KG1 (cell line): Measurements from ENCODE around the gene ADGRF1.
"Not testable (repeated sequence)": the region's sequence is repeated elsewhere in the genome, so short reads cannot be mapped to it uniquely, and the experiment has no call there.

Source experiments
- DNase-seq: peaks from one replicate; lab custom pipeline; 2025; lab: John Stamatoyannopoulos, UW

ADGRF1 gene

DNA sequence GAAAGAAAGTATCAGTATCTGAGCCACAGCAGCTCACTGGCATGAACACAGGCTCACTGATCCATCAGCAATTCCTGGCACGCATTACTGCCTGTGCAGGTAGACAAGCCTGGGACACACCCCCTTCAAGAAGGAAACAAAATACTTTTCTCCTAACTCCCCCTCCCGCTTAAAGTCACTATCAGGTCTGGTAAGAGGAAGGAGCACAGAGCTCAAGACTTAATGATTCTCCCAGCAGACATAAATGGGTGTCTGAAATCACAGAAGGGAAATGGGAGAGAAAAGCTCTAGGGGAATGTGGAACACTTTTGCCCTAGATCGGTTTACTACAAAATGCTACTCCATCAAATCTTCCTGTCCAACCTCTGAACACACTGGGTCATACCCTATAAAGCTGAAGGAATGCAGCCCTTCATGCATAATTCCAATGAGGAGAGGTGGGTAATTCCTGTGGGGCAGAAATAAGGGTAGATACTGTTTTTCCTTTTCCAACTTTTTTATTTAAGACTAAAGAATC, at the start of gene ADGRF1:
ADGRF1 (minus strand) TSS at position 58 of the 517 bp plus-strand sequence. CDS start 13,271 bp downstream, outside the sequence.
- DNase-seq, result no peak

DNA sequence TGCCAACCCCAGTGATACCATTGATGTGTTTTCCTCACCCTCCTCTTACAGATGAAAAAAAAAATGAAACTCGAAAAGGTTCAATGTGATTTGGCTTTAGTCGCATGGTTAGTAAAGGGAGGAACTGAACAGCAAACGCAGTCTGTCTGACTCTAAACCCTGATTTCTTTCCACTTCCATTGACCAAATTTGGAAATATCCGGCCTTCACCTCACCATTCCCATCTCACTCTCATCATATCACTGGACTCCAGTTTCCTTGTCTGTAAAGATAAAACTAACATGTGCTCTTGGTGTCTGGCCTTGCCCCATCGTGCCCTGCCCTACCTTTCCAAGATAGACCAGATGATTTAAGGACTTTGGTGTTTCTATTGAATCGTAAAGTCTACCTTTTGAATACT, 48.7 kb upstream of the ADGRF1 start:
- DNase-seq, result no peak

DNA sequence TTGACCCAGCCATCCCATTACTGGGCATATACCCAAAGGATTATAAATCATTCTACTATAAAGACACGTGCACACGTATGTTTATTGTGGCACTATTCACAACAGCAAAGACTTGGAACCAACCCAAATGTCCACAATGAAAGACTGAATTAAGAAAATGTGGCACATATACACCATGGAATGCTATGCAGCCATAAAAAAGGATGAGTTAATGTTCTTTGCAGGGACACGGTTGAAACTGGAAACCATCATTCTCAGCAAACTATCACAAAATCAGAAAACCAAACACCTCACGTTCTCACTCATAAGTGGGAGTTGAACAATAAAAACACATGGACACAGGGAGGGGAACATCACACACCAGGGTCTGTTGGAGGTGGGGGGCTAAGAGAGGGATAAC, 47.3 kb upstream of the ADGRF1 start:
- DNase-seq, result not testable (repeated sequence)

DNA sequence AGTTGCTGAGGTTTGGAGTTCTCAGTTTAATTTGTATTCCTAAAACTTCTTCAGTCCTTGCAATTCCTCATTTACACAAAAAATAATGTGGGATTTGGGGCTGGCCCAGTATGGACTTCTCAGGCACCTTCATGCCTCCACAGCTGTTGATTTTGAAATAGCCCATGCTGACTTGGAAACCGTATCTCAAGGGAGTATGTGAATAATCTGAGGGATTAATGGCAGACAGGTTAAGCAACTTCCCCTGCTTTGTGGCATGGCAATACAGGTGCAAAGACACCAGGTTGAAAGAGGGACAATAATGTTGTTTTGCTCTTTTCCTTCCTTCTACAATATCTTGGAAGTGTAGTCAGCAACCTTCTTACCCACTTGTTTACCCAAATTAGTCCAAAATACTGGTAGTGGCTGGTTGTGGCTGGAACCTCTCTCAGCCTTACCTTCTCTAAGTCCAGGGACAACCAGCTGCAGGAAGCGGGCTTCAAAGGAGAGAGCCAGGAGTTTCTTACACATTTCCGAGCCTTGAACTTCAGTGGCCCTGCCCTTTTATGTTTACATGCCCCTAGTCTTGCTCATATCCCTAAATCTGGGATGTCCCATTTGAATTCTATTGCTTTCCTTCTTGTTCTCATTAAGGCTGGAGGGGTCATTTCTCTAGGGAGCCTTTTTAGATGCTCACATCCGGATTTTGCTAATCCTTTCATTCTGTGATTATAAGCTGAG, 44.1 kb upstream of the ADGRF1 start:
- no peak for DNase-seq

DNA sequence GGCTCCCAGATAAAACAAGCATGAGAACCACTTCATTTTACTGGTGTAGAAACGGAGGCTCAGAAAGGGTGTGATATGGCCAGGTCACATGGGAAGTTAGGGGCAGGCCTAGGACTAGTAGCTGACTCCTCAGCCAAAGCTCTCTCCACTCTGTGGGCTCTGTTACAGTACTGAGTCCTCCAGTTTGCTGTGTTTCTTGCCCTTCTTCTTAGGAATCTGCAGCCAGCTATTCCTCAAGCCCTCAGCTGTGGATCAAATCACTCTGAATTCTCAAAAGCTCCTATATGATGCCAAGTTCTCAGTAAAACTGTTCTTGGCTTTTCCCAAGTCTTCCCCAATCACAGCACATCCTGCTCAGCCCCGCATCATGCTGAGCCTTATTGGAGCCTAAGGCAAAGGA, 42.5 kb upstream of the ADGRF1 start:
- no peak for DNase-seq

DNA sequence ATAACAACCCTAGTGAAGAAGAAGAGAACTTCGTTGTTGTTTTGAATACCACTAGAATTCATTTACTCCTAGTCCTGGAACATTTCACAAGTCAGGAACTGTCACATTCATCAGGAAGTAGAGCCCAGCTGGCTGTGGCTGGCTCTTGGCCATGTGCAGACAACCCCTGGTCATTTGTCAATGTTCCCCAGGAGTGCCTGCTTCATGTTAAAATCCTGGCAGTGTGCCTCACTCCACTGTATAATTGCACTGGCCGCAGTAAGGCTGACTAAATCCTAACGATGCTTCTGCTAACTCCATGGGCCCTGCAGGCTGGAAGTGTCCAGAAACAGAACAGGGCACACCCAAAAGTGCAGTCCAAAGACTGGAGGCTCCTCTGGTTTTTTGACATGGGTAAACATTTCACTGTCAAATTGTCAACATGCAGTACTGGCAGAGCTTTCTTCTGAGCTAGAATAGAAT, 41.5 kb upstream of the ADGRF1 start:
- no peak for DNase-seq

DNA sequence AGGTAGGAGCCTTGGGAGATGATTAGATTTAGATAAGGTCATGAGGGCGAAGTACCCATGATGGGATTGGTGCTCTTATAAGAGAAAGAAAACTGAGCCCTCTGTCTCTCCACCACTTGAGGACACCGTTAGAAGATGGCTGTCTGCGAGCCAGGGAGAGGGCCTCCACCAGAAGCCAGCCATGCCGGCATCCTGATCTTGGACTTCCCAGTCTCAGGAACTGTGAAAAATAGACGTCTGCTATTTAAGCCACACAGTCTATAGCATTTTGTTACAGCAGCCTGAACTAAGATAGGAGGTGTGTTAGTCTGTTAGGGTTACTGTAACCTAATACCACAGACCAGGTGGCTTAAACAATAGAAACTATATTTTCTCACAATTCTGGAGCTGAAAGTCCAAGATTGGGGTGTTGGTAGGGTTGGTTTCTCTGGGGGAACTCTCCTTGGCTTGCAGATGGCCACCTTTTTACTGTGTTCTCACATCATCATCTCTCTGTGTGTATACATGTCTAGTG, 38.0 kb upstream of the ADGRF1 start:
- no peak for DNase-seq

DNA sequence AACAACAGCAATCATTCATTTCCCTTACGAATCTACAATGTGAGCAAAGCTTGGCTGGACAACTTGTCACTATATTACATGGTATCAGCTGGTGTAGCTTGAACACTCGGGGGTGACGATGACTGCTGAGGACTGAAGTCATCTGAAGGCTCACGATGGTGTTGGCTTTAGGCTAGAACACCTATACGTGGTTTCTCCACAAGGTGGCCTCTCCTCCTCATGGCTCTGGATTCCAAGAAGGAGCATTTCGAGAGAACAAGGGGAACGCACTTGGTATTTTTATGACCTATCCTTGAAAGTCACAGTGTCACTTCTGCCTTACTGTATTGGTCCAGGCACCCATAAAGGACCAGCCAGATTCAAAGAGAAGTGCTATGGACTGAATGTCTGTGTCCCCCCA, 37.5 kb upstream of the ADGRF1 start:
- no peak for DNase-seq

DNA sequence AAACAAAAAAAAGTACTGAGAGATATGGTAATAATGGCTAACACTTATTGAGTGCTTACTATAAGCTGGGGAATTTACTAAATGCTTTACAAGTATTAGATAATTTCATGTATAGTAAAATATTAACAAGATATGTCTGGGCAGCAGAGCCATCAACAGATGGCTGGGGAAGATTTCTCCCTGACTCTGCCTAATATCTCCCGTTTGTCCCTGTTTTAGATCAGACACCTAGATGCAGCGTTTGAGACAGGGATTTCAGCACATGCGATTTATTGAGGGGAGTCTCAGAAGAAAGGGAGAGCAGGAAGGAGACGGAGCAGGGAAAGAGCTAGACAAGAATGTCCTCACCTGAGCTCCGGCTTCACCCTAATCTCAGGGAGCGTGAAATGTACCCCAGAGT, 36.9 kb upstream of the ADGRF1 start:
- no peak for DNase-seq

DNA sequence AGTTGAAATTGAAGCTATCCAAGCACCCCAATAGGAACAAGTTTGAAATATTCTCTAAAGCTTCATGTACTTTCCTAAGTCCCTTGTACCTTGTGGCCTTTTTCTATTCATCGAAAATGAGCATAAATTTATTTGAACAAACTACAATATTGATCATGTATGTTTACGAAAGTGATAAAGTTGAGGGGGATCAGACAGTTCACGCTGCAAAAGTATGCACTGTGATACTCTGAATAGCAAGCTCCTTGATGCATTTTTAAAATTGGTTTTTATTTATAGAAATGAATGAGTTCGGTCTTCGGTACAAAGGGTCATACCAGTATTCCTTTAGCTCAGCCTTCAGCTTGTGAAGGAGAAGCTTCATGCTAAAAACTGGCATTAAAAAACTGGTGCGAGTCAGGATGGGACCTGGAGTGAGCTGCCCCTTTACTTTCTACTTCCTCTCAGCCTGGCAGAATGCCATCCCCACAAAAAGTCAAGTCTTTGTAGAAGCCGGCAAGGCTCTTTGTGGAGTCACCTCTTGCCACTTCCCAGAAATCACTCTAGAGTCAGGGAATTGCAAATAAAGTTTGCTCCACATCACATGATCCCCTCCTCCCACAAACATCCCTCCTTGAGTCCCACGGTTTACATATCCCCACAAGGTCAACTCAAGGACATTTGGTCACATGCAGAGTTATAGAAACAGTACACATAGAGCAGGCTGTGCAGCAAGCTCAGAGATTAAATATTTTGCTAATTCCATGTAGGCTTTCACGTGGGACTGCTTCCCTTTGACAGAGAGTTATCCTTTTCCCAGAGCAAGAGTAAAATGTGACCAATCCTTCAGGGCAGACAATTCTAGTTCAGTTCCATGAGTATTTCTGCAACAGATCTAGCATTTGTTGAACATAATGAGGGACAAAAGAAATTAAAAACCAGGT, 34.6 kb upstream of the ADGRF1 start:
- DNase-seq, result no peak

DNA sequence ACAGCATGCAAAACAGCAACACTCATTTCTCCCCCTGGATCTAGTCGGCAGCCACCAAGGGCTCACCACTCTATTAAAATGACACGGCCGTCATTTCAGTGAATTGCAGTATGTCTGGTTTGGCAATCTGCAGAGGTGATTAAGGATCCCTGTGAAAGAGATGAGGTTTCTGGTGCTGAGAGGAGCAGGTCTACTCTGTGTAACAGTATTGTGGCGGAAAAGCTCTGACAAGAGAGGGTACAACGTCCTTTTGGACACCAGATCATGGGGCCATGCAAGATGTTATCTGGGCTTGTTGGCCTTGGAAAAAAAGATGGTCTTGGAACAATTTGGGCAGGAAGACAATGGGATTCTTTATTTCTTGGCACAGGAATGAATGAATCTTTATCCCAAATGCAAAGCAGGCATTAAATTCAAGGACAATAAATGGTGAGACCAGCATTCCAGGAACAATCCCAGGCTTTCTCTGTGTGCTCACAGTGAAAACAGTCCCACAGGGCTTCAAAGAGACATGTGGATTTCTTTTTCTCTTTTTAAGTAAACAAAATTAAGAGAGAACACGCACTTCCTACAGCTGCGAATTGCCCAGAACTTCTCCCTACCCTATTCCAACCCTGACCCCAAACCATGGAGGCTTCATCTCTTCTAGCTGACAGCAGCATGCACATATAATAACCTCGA, 33.7 kb upstream of the ADGRF1 start:
- DNase-seq, result no peak

DNA sequence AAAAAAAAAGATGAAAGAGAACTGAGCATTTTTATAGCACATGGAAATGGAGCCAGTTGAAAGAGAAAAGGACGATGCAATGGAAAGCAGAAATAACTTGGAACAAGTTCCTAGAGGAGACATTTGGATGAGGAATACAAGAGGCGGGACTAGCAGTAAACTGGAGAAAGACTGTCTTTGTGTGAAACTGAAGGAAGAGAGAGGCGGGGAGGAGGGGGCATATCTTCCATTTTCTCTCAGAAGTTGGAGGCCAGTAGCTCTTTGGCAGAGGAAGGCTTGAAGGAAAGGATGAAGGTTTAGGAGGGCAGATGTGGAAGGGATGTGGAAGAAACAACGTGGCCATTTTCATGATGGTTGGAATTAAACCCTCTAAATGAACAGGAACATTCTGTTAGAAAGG, 33.0 kb upstream of the ADGRF1 start:
- no peak for DNase-seq

DNA sequence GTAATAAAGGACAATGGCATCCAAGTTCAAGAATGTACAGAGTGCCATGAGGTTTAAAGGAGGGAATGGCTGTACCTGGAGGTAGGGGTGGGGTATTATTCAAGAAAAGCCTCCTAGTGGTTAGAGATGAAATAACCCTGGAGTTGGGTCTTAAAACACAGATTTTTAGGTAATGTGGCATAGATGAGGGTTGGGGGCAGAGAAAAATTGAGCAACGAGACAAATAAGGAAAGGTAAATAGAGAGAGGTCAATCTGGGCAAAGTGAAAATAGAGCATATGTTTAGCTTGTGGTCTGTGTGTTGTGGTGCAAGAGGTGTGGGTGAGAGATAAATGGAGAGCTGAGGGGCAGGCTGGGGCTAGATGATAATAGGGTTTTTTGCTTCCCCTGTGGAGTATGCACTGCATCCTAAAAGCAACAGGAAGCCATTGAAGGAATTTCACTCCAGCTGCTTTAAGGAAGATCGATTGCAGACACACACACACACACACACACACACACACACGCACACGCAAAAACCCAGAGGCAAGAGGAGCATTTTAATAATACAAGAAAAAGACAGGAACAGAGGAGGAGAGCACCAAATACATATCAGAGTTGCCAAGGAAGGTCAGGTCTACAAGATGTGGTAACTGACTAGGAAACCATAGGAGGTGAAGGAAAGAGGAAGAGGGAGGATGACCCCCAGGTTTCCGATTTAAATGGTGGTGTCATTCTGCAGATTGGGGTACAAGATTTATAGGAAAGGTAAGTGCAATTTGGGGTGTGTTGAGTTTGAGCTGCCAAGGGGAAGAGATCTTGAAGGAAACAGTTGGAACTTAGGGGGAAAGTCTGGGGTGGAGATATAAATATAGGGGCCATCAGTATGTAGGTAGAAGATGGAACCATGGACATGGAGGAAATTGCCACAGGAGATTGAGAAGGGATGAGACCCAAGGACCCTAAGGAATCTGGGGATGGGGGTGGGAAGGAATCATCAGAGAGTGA, 31.3 kb upstream of the ADGRF1 start:
- DNase-seq, result no peak

DNA sequence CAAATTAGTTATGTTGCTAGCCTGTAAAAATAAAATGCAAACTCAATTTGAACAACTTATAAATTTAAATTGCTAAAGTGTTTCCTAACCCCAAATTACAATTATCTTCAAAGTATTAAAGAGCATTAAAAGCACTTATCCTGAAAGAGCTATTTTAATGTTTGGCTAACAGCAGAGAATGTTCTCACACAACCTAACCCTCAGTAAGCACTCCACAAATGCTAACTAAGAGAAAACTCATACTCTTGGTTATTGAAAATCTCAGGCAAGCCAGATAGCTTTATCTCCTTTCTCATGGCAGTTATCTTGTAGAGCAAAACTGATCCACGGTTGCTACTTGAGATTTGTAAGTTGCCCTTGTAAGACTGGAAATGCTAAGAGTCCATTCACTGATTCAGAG, 30.5 kb upstream of the ADGRF1 start:
- DNase-seq, result no peak

DNA sequence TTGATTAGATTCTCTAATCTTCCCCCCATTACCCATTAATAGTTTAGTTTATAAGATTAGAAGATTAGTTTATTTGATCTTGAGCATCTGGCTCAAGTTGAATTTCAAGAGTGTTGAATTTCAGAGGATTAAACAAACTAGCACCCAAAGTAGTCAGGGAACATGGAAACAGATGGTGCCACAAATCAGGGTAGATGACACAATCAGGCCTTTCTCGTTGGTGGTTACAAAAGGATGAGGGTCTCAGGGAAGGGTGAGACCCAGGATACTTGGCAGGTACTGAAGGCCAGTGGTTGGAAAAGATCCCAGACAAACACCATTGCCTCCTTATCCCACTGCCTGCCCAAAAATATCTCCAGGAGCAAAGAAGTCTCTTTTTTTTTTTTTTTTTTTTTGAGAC, 29.5 kb upstream of the ADGRF1 start:
- DNase-seq, result no peak

DNA sequence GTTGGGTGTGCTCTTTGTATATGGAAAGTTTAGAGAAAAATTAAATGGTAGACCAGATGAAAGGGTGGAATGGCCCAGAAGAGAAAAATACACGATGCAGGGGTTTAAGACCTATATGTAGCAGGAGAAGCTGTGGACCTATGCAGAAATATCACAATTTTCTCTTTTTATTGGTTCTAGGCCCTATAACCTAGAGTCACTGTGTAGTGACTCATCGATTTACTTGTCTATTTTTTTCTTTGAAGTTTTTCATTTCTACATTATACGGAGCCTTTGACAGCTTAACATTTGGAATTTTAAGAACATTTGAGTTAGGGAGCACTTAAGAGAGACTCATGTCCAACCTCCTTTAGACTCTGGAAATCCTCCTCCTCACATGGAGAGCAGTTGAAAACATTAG, 28.3 kb upstream of the ADGRF1 start:
- DNase-seq, result no peak

DNA sequence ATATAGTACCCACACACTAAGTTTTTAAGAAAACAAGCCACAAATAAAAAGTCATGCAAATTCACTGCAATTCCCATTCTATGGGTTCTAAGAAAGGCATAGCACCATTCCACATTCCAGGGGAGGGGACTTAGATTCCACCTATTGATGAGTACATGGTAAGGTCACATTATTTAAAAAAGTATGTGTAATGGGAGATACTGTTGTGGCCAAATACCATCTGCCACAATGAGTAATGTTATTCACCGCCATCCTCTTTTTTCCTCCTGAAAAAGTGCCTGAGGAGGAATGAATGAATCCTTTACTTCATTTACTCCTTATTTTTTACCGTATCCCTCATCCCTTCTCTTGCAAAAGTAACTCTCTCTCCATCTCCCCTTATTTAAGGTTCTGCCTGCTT, 27.0 kb upstream of the ADGRF1 start:
- no peak for DNase-seq

DNA sequence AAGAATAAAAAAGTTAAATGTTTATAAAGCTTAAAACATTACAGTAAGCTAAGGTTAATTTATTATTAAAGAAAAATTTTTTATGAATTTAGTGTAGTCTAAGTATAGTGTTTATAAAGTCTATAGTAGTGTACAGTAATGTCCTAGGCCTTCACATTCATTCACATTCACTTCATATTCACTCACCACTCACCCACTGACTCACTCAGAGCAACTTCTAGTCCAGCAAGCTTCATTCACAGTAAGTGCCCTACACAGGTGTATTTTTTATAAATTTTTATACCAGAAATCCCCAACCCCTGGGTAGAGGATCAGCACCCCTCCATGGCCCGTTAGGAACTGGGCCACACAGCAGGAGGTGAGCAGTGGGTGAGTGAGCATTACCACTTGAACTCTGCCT, 24.3 kb upstream of the ADGRF1 start:
- DNase-seq, result no peak

DNA sequence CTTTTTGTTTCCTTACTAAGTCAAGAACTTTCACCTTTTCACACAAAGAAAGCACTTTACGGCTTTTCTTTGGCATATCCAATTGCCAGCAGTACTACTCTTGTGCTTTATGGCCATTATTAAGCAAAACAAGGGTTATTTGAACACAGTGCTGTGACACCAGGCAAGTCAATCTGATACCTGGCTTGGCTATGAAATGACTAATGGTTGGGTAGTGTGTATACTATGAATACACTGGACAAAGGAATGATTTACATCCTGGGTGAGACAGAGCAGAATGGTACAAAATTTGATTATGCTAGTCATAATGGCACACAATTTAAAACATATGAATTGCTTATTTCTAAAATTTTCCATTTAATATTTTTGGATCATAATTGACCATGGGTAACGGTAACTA, 22.1 kb upstream of the ADGRF1 start:
- no peak for DNase-seq

DNA sequence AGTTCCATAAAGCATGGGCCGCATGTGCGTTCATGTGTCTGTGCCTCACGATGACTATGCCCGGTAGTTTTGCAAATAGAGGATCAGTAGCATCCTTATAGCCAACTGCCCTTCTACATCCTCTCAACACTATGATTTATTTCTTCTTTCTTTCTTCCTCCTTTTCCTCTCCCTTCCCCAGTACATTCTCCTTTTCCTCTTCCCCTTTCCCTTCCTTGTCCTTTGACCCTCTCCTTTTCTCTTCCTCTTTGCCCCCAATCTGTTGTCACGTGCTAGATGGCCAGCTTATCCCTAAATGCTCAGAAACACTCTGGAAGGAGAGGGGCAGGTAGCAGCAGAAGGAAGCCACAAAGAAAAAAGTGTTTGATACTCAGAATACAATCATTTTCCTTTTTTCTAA, 20.2 kb upstream of the ADGRF1 start:
- no peak for DNase-seq
